AG08395 (cell line): ENCODE data around the gene PALLD.

Experiments used
- DNase-seq: peaks from one replicate; pipeline ENCODE4 v3.0.0; 2012; ENCODE audit warnings: mixed read lengths, low spot score

PALLD gene

DNA sequence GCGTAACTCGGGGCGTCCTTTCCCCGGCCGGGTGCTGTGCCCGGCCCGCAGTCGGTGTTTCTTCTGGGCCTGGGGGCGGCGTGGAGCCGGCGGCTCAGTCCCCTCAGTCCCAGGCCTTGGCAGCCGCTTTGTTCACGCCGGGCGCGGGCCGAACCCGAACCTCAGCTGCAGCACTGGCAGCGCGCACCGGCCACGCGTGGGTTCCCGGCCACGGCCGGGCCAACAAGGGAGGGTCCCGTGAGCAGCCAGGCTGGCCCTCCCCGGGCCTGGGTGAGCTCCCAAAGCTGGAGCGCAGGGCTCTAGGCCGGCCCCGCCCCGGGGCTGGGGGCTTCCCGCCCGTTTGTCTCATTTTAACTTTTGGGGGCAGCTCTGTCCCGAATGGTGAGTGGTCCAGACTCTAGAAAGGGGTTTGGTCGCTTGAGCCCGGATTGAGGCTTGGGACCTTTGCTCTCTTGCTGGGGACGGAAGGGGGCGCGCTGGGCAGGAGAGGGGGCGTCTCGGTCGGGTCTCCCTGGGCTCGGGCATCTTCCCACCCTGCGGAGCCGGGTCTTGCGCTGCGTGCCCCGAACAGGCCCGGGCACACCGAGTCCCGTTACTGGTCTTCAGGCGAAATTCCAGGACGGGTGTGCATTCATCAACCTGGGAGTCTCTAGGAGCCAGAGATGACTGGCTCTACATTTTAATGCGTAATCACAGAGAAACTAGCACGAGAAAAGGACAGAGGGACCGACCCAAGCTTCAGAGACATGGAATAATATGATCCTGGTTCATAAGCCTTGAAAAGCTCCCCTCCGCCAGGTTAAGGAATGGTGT lies 336.1 kb downstream of the PALLD start:
- DNase-seq = peak; percentile 40

GRCh38 chr4:168833881-168834280 lies 337.0 kb downstream of the PALLD start:
- no peak for DNase-seq

- no peak for DNase-seq
Measured at GRCh38 chr4:168835880-168836454, 339.1 kb downstream of the PALLD start.

DNA sequence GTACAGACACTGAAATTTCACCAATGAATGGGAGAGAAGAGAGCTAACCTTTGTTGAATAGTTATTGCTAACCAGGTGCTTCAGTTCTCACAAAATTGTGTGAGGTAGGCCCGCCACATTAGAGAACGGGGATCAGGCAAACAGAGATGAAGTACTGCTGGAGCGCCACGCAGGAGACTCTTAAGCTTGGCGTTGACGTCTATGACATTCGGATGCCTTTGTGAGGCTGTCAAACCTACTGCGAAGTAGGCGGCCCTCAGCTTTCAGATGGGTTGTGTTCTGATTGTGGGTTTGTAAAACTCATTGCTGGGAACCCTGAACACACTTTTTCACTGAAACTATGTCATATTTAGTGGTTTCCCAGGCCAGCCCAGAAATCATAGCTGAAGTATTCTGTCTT lies 339.6 kb downstream of the PALLD start:
- no peak for DNase-seq

- no peak for DNase-seq
Measured at GRCh38 chr4:168837922-168838321, 341.1 kb downstream of the PALLD start.

DNA sequence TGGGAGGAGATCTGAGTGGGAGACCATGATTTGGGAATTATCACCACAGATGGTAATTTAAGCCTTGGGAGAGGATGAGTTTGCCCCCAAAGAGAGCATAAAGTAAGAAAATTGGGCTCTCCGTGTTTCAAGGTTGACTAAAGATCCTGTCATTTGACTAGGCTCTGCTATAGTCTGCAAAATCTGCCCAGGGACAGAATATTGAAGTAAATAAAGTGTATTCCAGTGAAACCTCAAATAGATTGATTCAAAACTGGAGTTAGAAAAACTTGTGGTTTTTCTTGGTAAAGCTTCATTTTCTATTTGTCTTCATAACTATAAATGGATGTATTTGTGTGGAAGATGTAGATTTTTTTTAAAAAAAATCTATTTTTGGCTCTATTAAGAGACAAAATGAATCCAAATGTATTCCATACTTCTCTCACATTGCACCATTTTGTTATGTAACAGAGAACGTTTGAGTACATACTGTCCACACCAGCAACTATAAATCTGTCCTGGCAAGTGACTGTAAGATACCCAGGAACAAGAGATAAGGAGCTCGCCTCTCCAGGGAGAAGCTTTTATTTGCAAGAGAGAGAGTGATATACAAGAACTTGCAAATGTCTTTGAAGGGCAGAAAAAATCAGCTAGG lies 343.0 kb downstream of the PALLD start:
- no peak for DNase-seq

GRCh38 chr4:168840392-168840763 lies 343.5 kb downstream of the PALLD start:
- DNase-seq = no peak

DNA sequence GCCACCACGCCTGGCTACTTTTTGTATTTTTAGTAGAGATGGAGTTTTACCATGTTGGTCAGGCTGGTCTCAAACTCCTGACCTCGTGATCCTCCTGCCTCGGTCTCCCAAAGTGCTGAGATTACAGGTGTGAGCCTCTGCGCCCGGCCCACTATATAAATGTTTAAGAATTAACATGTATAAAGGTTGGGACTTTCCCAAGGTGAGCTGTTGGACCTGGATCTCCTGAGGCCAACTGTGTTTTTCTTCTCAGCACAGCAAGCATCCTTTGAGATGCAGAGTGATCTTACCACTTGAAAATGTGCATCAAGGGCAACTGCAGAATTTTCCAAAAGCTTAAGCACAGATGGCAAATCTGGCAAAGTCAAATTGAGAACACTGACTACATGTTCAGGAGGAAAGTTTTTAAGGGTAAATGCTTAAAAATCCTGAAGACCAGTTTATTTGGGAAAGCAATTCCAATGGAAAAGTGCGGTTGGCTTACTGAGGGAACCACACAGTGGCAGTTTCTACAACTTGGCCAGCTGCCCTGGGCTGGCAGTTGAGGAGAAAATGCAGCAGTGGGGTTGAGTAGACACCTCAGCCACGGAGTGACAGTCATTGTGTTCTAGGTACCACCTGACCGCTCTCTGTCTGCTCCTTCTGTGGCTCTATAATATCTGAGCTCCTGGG lies 344.3 kb downstream of the PALLD start:
- no peak for DNase-seq

- no peak for DNase-seq
Measured at GRCh38 chr4:168841672-168842019, 344.8 kb downstream of the PALLD start.

GRCh38 chr4:168842186-168842585 lies 345.3 kb downstream of the PALLD start:
- no peak for DNase-seq

- no peak for DNase-seq
Measured at GRCh38 chr4:168843635-168844034, 346.8 kb downstream of the PALLD start.

GRCh38 chr4:168844353-168845049 lies 347.6 kb downstream of the PALLD start:
- no peak for DNase-seq

DNA sequence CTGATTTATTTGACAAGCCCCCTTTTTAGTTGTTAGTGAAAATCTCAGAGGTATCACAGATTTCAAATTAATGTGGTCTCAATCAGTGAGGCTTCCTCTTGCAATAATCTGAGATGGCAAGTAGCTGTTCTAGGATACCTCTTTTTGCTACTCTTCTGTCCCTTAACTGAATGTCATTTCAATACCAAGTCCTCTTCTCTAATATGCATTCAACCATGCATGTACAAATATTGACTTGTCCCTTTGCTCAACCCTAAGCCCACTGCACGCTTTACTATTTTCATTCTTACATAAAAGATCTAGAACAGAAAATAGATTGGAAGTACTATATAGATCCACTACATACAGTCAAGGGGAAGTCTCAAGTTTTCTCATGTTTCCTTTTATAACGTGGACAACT lies 349.0 kb downstream of the PALLD start:
- no peak for DNase-seq

DNA sequence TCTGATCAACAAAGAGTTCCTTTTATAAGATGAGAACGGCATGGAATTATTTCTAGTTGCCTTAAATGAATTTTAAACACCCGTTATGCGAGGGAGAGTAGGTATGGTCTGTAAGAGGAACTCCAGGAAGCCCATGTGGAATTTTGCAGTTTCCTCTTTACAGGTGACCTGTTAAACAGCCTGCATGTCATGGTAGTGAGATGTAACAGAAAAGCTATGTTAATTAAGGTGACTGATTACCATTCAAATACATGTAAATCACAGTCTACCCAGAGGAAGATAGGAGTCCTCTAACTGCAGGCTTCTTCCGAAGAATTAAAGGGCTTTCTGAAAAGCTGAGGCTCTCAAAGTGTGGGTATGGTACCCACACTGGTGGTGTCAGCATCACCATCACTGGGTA lies 349.6 kb downstream of the PALLD start:
- no peak for DNase-seq

DNA sequence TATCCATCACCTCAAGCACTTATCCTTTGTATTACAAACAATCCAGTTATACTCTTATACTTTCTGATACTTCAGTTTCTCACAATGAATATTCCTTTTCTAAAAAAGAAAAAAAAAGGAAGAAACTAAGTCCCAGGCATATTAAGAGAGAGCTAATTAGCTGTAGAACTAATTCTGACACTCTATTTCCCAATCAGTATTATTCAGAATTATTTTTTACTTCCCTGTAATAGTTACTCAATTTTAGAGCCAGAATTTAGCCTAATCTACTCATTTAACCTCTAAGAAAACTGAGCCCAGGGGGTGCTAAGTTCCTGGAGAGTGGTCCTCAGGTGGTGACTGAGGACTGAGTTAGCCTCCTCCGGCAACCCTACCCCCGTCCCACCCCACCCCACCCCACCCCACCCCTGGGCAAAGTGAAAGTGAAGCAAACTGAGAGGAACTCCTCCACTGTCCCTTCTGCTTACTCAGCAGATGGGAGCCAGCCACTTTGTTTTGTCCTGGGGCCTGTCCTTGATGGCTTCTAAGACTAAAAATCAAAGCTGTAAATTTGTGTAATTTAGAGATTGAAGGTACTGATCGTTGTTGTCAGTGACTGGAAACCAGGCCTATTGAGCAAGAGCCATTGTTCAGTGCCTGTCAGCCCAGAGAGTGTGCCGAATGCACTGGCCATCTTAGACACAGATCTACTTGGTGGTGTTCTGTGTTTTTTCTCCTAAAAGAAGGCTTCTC lies 351.1 kb downstream of the PALLD start:
- peak; percentile 41 for DNase-seq

GRCh38 chr4:168849030-168849675 lies 352.3 kb downstream of the PALLD start:
- DNase-seq = no peak

GRCh38 chr4:168849997-168850396 lies 353.1 kb downstream of the PALLD start:
- DNase-seq = no peak

- no peak for DNase-seq
Measured at GRCh38 chr4:168852387-168852786, 355.5 kb downstream of the PALLD start.

GRCh38 chr4:168852933-168853713 lies 356.3 kb downstream of the PALLD start:
- no peak for DNase-seq

DNA sequence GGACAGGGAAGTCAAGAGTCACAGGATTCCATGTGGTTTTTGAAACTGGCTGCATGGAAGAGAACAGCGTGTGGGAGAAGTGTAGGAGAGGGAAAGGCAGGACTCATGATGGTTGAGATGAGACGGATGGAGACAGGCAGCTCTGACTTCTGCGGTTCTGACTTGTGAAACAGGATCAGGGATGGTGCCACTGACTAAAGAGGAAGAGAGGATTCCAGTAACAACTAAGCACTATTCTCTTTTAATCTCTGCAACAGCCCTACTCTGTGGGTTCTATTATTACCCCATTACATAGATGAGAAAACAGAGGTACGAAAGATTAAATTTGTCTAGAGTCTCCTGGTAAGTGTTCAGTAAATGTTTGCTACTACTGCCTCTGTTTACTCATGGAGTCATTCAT lies 356.9 kb downstream of the PALLD start:
- no peak for DNase-seq
